GM23338 (cell line): ENCODE results near the gene GET4. TPM values are rescaled to one million over a fixed set of nuclear protein-coding genes. Genes with fewer than 3 reads are reported as not detected.

Experiments
- ATAC-seq: fragments of 200-7000 bp; cut with Tn5 transposase; 3 replicates; pipeline ENCODE4 v1.9.1; 2020
- DNase-seq: peaks from one replicate; pipeline ENCODE4 v3.0.0-alpha.2; 2015; ENCODE audit warnings: low spot score
- H2AFZ ChIP-seq: fragments of 200-600 bp; sonication (generic); 2 replicates; pipeline ENCODE4 v1.8.0; 2016; ENCODE audit warnings: antibody characterized with exemption, mild to moderate bottlenecking, moderate library complexity
- H3F3A ChIP-seq: fragments of 200-600 bp; sonication (generic); replicated peaks from 2 replicates; pipeline ENCODE4 v1.8.0; 2017; ENCODE audit warnings: antibody characterized with exemption, mixed run types, low read depth
- H3K27ac ChIP-seq: fragments of 200-600 bp; sonication (generic); 2 replicates; pipeline ENCODE4 v1.6.1; 2016; ENCODE audit warnings: low read depth
- H3K27me3 ChIP-seq: fragments of 200-600 bp; sonication (generic); 2 replicates; pipeline ENCODE4 v1.8.0; 2016; ENCODE audit warnings: mild to moderate bottlenecking, mixed run types, moderate library complexity; ENCODE audit not compliant: insufficient read depth
- H3K36me3 ChIP-seq: fragments of 200-600 bp; sonication (generic); 2 replicates; pipeline ENCODE4 v1.8.0; 2016; ENCODE audit warnings: mild to moderate bottlenecking; ENCODE audit not compliant: insufficient read depth
- H3K4me1 ChIP-seq: fragments of 200-600 bp; sonication (generic); 2 replicates; pipeline ENCODE4 v1.8.0; 2016; ENCODE audit warnings: mild to moderate bottlenecking, moderate library complexity; ENCODE audit not compliant: insufficient read depth
- H3K4me2 ChIP-seq: fragments of 200-600 bp; sonication (generic); 2 replicates; pipeline ENCODE4 v1.7.1; 2017; ENCODE audit warnings: mixed run types
- H3K4me3 ChIP-seq: fragments of 200-600 bp; sonication (generic); 2 replicates; pipeline ENCODE4 v1.6.1; 2016; ENCODE audit warnings: mixed run types
- H3K79me2 ChIP-seq: fragments of 200-600 bp; sonication (generic); replicated peaks from 2 replicates; pipeline ENCODE4 v1.8.0; 2017; ENCODE audit warnings: mild to moderate bottlenecking; ENCODE audit not compliant: insufficient read depth
- H3K9me2 ChIP-seq: fragments of 200-600 bp; sonication (generic); 2 replicates; pipeline ENCODE4 v1.8.0; 2017; ENCODE audit not compliant: insufficient read depth
- H4K20me1 ChIP-seq: fragments of 200-600 bp; sonication (generic); replicated peaks from 2 replicates; pipeline ENCODE4 v1.8.0; 2017; ENCODE audit warnings: mild to moderate bottlenecking; ENCODE audit not compliant: insufficient read depth
- H3K27ac Mint-ChIP-seq: 2 replicates; pipeline ENCODE4 v1.8.0; 2020; ENCODE audit warnings: inconsistent platforms, mild to moderate bottlenecking, moderate library complexity, mixed read lengths
- H3K27me3 Mint-ChIP-seq: 3 replicates; pipeline ENCODE4 v1.8.0; 2022; ENCODE audit warnings: low read depth, mild to moderate bottlenecking, moderate library complexity, mixed read lengths, inconsistent platforms; ENCODE audit not compliant: insufficient read depth, poor library complexity
- H3K36me3 Mint-ChIP-seq: 3 replicates; pipeline ENCODE4 v1.8.0; 2021; ENCODE audit warnings: low read depth, mild to moderate bottlenecking, inconsistent platforms, moderate library complexity, mixed read lengths
- H3K4me1 Mint-ChIP-seq: 3 replicates; pipeline ENCODE4 v1.8.0; 2020; ENCODE audit warnings: mild to moderate bottlenecking, inconsistent platforms, mixed read lengths
- H3K4me3 Mint-ChIP-seq: 3 replicates; pipeline ENCODE4 v1.8.0; 2021; ENCODE audit warnings: moderate library complexity, mild to moderate bottlenecking, inconsistent platforms, mixed read lengths
- H3K9me3 Mint-ChIP-seq: 3 replicates; pipeline ENCODE4 v1.8.0; 2020; ENCODE audit warnings: moderate library complexity, mild to moderate bottlenecking, inconsistent platforms, mixed read lengths
- CREB1 ChIP-seq: fragments of 250-450 bp; sonication (Bioruptor Pico); IDR thresholded peaks from 2 replicates; pipeline ENCODE4 v1.5.0; 2020; ENCODE audit warnings: low read depth, mild to moderate bottlenecking, moderate library complexity
- EZH2 ChIP-seq: fragments of 200-600 bp; sonication (generic); IDR thresholded peaks from one replicate; pipeline ENCODE4 v1.8.0; 2017; ENCODE audit warnings: antibody characterized with exemption, mild to moderate bottlenecking, low read depth; ENCODE audit not compliant: unreplicated experiment
- EZH2phosphoT487 ChIP-seq: fragments of 200-600 bp; sonication (generic); IDR thresholded peaks from one replicate; pipeline ENCODE4 v1.8.1; 2018; ENCODE audit warnings: antibody characterized with exemption; ENCODE audit not compliant: unreplicated experiment
- JUNB ChIP-seq: IDR thresholded peaks from one replicate; pipeline ENCODE4 v1.6.1; 2016; ENCODE audit warnings: antibody characterized with exemption; ENCODE audit not compliant: unreplicated experiment
- NANOG ChIP-seq: IDR thresholded peaks from 2 replicates; pipeline ENCODE4 v1.6.1; 2016; ENCODE audit warnings: antibody characterized with exemption, borderline replicate concordance
- POLR2AphosphoS5 ChIP-seq: IDR thresholded peaks from 2 replicates; pipeline ENCODE4 v1.6.1; 2016; ENCODE audit warnings: antibody characterized with exemption, low read depth
- STAT1 ChIP-seq: IDR thresholded peaks from one replicate; pipeline ENCODE4 v1.6.1; 2016; ENCODE audit warnings: antibody characterized with exemption; ENCODE audit not compliant: unreplicated experiment
- ZNF114 ChIP-seq: fragments of 250-450 bp; sonication (Bioruptor Pico); IDR thresholded peaks from 2 replicates; pipeline ENCODE4 v1.5.0; 2020; ENCODE audit warnings: mild to moderate bottlenecking, moderate library complexity
- ZNF331 ChIP-seq: fragments of 250-450 bp; sonication (Bioruptor Pico); IDR thresholded peaks from 2 replicates; pipeline ENCODE4 v1.5.0; 2020; ENCODE audit warnings: low read depth, mild to moderate bottlenecking, moderate library complexity
- polyA plus RNA-seq: library from polyadenylated mRNA; unstranded; fragments of >200 nt; fragmentation: Nextera tagmentation; extraction: Ambion mirVana; gene quantifications from 2 replicates; pipeline ENCODE4 v1.2.1, GENCODE V29; 2016
- total RNA-seq: library from RNA; depleted of rRNA; stranded (reverse); fragments of >200 nt; shearing (Covaris generic); gene quantifications from 2 replicates; pipeline ENCODE4 v1.2.3, GENCODE V29; 2014
- TF ChIP-seq, protein P1 (sequence below): IDR thresholded peaks from one replicate; pipeline ENCODE4 v1.6.1; 2018; ENCODE audit warnings: antibody characterized with exemption; ENCODE audit not compliant: unreplicated experiment
- TF ChIP-seq, protein P2 (sequence below), 2 experiments: fragments of 200-600 bp in 1 of 2; sonication (generic) in 1 of 2; conservative IDR thresholded peaks; 2 replicates each; pipeline versions ENCODE4 v1.5.1 to v1.6.1; 2016 to 2017; ENCODE audit warnings: antibody characterized with exemption in 2 of 2, low read depth in 2 of 2, mild to moderate bottlenecking in 2 of 2, moderate library complexity in 1 of 2
- TF ChIP-seq, protein P3 (sequence below): IDR thresholded peaks from 2 replicates; pipeline ENCODE4 v1.6.1; 2016; ENCODE audit warnings: antibody characterized with exemption
- TF ChIP-seq, protein P4 (sequence below): fragments of 250-450 bp; sonication (Bioruptor Pico); IDR thresholded peaks from 2 replicates; pipeline ENCODE4 v1.5.0; 2020; ENCODE audit warnings: mild to moderate bottlenecking, moderate library complexity

Gene GET4
- total and polyA plus RNA-seq, 2 experiments from 2014 or later = 48.0 to 79.1 TPM

DNA sequence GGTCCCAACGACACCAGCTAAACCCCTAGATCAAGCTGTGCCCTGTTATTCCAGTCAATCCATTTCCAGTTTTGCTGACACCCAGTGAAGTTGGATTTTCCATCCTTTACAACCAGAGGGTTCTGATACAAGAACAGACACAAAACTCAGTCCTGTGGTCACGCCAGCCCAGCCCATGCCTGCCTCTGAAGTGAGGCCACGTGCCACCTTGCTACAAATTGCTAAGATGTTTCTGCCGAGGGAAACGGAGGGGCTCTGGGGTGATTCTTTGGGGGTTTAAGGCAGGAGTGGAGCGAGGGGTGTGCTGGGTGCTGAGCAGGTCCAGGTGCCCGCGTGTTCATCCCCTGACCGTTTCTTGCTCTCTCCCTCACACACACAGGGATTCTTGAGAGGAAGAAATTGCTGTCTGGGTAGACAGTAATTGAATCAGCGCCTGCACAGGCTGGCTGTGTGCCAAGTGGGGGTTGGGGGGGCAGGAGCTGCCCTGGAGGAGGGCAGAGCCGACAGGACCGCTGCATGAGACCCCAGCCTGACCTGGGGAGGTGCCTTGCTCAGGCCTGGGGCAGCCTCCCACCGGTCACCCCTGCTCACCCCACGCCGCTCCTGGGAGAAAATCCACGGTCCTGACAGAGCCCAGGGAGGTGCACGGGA lies 40.1 kb downstream of the GET4 start:
- H3K4me1 ChIP-seq = no peaks in the 10 kb centered on the region
- H3F3A ChIP-seq = no peaks in the 10 kb centered on the region
- H3K4me1 Mint-ChIP-seq = no peaks in the 10 kb centered on the region; the same call in 2 of the 3 replicates
- H3K4me3 ChIP-seq = no peak overlapping the region
- no peak overlapping the region for H3K27ac Mint-ChIP-seq
- no peaks in the 10 kb centered on the region for H4K20me1 ChIP-seq
- no peak overlapping the region for H3K4me2 ChIP-seq
- H3K36me3 ChIP-seq = no peaks in the 10 kb centered on the region
- no peaks in the 10 kb centered on the region for H3K9me3 Mint-ChIP-seq
- ATAC-seq = no peak
- no peak overlapping the region for H2AFZ ChIP-seq
- H3K36me3 Mint-ChIP-seq = no peaks in the 10 kb centered on the region
- H3K79me2 ChIP-seq = no peaks in the 10 kb centered on the region
- peaks cover 16% of the 10 kb centered on the region for H3K27me3 Mint-ChIP-seq
- no peak overlapping the region for H3K4me3 Mint-ChIP-seq
- TF ChIP-seq CREB1 (CRISPR knock-in tag) = no peak
- TF ChIP-seq EZH2 = no peak
- TF ChIP-seq, protein P1, sequence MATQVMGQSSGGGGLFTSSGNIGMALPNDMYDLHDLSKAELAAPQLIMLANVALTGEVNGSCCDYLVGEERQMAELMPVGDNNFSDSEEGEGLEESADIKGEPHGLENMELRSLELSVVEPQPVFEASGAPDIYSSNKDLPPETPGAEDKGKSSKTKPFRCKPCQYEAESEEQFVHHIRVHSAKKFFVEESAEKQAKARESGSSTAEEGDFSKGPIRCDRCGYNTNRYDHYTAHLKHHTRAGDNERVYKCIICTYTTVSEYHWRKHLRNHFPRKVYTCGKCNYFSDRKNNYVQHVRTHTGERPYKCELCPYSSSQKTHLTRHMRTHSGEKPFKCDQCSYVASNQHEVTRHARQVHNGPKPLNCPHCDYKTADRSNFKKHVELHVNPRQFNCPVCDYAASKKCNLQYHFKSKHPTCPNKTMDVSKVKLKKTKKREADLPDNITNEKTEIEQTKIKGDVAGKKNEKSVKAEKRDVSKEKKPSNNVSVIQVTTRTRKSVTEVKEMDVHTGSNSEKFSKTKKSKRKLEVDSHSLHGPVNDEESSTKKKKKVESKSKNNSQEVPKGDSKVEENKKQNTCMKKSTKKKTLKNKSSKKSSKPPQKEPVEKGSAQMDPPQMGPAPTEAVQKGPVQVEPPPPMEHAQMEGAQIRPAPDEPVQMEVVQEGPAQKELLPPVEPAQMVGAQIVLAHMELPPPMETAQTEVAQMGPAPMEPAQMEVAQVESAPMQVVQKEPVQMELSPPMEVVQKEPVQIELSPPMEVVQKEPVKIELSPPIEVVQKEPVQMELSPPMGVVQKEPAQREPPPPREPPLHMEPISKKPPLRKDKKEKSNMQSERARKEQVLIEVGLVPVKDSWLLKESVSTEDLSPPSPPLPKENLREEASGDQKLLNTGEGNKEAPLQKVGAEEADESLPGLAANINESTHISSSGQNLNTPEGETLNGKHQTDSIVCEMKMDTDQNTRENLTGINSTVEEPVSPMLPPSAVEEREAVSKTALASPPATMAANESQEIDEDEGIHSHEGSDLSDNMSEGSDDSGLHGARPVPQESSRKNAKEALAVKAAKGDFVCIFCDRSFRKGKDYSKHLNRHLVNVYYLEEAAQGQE = no peak
- no peak for TF ChIP-seq EZH2phosphoT487
- TF ChIP-seq ZNF331 (CRISPR knock-in tag) = no peak
- TF ChIP-seq JUNB = no peak
- TF ChIP-seq NANOG = no peak
- TF ChIP-seq STAT1 = no peak
- TF ChIP-seq, protein P2, sequence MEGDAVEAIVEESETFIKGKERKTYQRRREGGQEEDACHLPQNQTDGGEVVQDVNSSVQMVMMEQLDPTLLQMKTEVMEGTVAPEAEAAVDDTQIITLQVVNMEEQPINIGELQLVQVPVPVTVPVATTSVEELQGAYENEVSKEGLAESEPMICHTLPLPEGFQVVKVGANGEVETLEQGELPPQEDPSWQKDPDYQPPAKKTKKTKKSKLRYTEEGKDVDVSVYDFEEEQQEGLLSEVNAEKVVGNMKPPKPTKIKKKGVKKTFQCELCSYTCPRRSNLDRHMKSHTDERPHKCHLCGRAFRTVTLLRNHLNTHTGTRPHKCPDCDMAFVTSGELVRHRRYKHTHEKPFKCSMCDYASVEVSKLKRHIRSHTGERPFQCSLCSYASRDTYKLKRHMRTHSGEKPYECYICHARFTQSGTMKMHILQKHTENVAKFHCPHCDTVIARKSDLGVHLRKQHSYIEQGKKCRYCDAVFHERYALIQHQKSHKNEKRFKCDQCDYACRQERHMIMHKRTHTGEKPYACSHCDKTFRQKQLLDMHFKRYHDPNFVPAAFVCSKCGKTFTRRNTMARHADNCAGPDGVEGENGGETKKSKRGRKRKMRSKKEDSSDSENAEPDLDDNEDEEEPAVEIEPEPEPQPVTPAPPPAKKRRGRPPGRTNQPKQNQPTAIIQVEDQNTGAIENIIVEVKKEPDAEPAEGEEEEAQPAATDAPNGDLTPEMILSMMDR (conservative IDR thresholded peaks at IDR 0.05; ENCODE audit: low read depth in 2 of 2) = no peak
- TF ChIP-seq ZNF114 (CRISPR knock-in tag) = no peak
- TF ChIP-seq, protein P3, sequence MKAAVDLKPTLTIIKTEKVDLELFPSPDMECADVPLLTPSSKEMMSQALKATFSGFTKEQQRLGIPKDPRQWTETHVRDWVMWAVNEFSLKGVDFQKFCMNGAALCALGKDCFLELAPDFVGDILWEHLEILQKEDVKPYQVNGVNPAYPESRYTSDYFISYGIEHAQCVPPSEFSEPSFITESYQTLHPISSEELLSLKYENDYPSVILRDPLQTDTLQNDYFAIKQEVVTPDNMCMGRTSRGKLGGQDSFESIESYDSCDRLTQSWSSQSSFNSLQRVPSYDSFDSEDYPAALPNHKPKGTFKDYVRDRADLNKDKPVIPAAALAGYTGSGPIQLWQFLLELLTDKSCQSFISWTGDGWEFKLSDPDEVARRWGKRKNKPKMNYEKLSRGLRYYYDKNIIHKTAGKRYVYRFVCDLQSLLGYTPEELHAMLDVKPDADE = no peak
- no peak for TF ChIP-seq POLR2AphosphoS5
- TF ChIP-seq, protein P4, sequence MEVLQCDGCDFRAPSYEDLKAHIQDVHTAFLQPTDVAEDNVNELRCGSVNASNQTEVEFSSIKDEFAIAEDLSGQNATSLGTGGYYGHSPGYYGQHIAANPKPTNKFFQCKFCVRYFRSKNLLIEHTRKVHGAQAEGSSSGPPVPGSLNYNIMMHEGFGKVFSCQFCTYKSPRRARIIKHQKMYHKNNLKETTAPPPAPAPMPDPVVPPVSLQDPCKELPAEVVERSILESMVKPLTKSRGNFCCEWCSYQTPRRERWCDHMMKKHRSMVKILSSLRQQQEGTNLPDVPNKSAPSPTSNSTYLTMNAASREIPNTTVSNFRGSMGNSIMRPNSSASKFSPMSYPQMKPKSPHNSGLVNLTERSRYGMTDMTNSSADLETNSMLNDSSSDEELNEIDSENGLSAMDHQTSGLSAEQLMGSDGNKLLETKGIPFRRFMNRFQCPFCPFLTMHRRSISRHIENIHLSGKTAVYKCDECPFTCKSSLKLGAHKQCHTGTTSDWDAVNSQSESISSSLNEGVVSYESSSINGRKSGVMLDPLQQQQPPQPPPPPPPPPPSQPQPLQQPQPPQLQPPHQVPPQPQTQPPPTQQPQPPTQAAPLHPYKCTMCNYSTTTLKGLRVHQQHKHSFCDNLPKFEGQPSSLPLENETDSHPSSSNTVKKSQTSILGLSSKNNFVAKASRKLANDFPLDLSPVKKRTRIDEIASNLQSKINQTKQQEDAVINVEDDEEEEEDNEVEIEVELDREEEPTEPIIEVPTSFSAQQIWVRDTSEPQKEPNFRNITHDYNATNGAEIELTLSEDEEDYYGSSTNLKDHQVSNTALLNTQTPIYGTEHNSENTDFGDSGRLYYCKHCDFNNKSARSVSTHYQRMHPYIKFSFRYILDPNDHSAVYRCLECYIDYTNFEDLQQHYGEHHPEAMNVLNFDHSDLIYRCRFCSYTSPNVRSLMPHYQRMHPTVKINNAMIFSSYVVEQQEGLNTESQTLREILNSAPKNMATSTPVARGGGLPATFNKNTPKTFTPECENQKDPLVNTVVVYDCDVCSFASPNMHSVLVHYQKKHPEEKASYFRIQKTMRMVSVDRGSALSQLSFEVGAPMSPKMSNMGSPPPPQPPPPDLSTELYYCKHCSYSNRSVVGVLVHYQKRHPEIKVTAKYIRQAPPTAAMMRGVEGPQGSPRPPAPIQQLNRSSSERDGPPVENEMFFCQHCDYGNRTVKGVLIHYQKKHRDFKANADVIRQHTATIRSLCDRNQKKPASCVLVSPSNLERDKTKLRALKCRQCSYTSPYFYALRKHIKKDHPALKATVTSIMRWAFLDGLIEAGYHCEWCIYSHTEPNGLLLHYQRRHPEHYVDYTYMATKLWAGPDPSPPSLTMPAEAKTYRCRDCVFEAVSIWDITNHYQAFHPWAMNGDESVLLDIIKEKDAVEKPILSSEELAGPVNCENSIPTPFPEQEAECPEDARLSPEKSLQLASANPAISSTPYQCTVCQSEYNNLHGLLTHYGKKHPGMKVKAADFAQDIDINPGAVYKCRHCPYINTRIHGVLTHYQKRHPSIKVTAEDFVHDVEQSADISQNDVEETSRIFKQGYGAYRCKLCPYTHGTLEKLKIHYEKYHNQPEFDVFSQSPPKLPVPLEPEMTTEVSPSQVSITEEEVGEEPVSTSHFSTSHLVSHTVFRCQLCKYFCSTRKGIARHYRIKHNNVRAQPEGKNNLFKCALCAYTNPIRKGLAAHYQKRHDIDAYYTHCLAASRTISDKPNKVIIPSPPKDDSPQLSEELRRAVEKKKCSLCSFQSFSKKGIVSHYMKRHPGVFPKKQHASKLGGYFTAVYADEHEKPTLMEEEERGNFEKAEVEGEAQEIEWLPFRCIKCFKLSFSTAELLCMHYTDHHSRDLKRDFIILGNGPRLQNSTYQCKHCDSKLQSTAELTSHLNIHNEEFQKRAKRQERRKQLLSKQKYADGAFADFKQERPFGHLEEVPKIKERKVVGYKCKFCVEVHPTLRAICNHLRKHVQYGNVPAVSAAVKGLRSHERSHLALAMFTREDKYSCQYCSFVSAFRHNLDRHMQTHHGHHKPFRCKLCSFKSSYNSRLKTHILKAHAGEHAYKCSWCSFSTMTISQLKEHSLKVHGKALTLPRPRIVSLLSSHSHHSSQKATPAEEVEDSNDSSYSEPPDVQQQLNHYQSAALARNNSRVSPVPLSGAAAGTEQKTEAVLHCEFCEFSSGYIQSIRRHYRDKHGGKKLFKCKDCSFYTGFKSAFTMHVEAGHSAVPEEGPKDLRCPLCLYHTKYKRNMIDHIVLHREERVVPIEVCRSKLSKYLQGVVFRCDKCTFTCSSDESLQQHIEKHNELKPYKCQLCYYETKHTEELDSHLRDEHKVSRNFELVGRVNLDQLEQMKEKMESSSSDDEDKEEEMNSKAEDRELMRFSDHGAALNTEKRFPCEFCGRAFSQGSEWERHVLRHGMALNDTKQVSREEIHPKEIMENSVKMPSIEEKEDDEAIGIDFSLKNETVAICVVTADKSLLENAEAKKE (CRISPR knock-in tag) = no peak
- no peaks in the 10 kb centered on the region for H3K9me2 ChIP-seq
- no peak overlapping the region for H3K27ac ChIP-seq
- no peaks in the 10 kb centered on the region for H3K27me3 ChIP-seq
- DNase-seq = no peak
